ELR (cell line): ENCODE measurements around the gene MT1G.
A peak's percentile ranks its signal among the peaks of the same experiment; 100 is the strongest.
"Not testable (repeated sequence)": the region's sequence is repeated elsewhere in the genome, so short reads cannot be mapped to it uniquely, and the experiment has no call there.

ENCODE experiments used
- DNase-seq: peaks from one replicate; pipeline ENCODE4 v3.0.0-alpha.2; 2015; ENCODE audit warnings: low read depth

Gene MT1G

GRCh38 chr16:56667581-56668571 lies at the start of gene MT1G:
MT1G (minus strand) TSS chr16:56668065; CDS start chr16:56667993, 72 bp downstream.
- no peak for DNase-seq

- DNase-seq, result not testable (repeated sequence)
These were observed 49.7 kb upstream of the MT1G start for GRCh38 chr16:56717532-56717931.

GRCh38 chr16:56716761-56717160 lies 48.9 kb upstream of the MT1G start:
- DNase-seq, result no peak

GRCh38 chr16:56715126-56715525 lies 47.3 kb upstream of the MT1G start:
- no peak for DNase-seq

GRCh38 chr16:56713794-56714193 lies 45.9 kb upstream of the MT1G start:
- DNase-seq, result no peak

- DNase-seq, result peak; percentile 25
These were observed 44.0 kb upstream of the MT1G start for GRCh38 chr16:56711862-56712261.

- no peak for DNase-seq
These were observed 42.4 kb upstream of the MT1G start for GRCh38 chr16:56710181-56710737.

GRCh38 chr16:56709443-56710040 lies 41.7 kb upstream of the MT1G start:
- no peak for DNase-seq

- no peak for DNase-seq
These were observed 40.9 kb upstream of the MT1G start for GRCh38 chr16:56708525-56709442.

GRCh38 chr16:56702836-56703235 lies 35.0 kb upstream of the MT1G start:
- DNase-seq, result no peak

- DNase-seq, result no peak
These were observed 33.7 kb upstream of the MT1G start for GRCh38 chr16:56701534-56701933.

GRCh38 chr16:56700631-56701030 lies 32.8 kb upstream of the MT1G start:
- DNase-seq, result no peak

GRCh38 chr16:56700195-56700594 lies 32.3 kb upstream of the MT1G start:
- DNase-seq, result no peak

- DNase-seq, result no peak
These were observed 29.7 kb upstream of the MT1G start for GRCh38 chr16:56697456-56698155.

- DNase-seq, result no peak
These were observed 27.4 kb upstream of the MT1G start for GRCh38 chr16:56695246-56695645.

GRCh38 chr16:56691885-56692284 lies 24.0 kb upstream of the MT1G start:
- DNase-seq, result peak; percentile 86

- no peak for DNase-seq
These were observed 22.7 kb upstream of the MT1G start for GRCh38 chr16:56690420-56691122.

GRCh38 chr16:56689171-56689570 lies 21.3 kb upstream of the MT1G start:
- peak; percentile 35 for DNase-seq

GRCh38 chr16:56688762-56689161 lies 20.9 kb upstream of the MT1G start:
- DNase-seq, result peak; percentile 17

GRCh38 chr16:56686758-56687157 lies 18.9 kb upstream of the MT1G start:
- no peak for DNase-seq
